Measurements from ENCODE around the gene ZBTB47. TPM values are rescaled to one million over a fixed set of nuclear protein-coding genes. Genes with fewer than 3 reads are reported as not detected.

The ZBTB47 gene
- total and polyA plus RNA-seq, 8 donors = 10.1 to 40.3 (median 23.4) TPM

- intact Hi-C loops (cut with DNase I; ENCODE audit: low total_unique reads) = no loop called here
- no peak for DNase-seq
- peak overlapping the region in 4 of 5 donors; percentile 29 to 61 (median 38) for H3K27ac ChIP-seq
- TF ChIP-seq POLR2AphosphoS5 (IDR thresholded peaks at IDR 0.05) (no peak), EP300 (IDR thresholded peaks at IDR 0.05) (no peak), CTCF (IDR thresholded peaks at IDR 0.05) (no peak), POLR2A (IDR thresholded peaks at IDR 0.05) (no peak)
- no peaks in the 10 kb centered on the region for H3K27me3 ChIP-seq
- peaks cover 0 to 24% (median 6%) of the 10 kb centered on the region in 4 donors for H3K36me3 ChIP-seq
- 24 to 44% (median 36%) methylated on average over 1 of the region's 1 CpG for WGBS, 5 donors
- no peak overlapping the region for H3K4me3 ChIP-seq
- peaks cover 5 to 87% (median 40%) of the 10 kb centered on the region in 4 donors for H3K4me1 ChIP-seq
- no peaks in the 10 kb centered on the region for H3K9me3 ChIP-seq
Observed at GRCh38 chr3:42612217-42612616, 41.3 kb upstream of the ZBTB47 start.

- H3K36me3 ChIP-seq = peaks cover 0 to 24% (median 7%) of the 10 kb centered on the region in 4 donors
- H3K27ac ChIP-seq = peak overlapping the region in 3 of 5 donors; percentile 35 to 61 (median 40)
- no peak for TF ChIP-seq CTCF (IDR thresholded peaks at IDR 0.05)
- TF ChIP-seq EP300 (IDR thresholded peaks at IDR 0.05) = no peak
- no peak for TF ChIP-seq POLR2AphosphoS5 (IDR thresholded peaks at IDR 0.05)
- TF ChIP-seq POLR2A (IDR thresholded peaks at IDR 0.05) = no peak
- WGBS, 5 donors = 85 to 90% (median 90%) methylated on average over 3 of the region's 3 CpGs
- H3K4me3 ChIP-seq = no peak overlapping the region
- H3K9me3 ChIP-seq = no peaks in the 10 kb centered on the region
- no peaks in the 10 kb centered on the region for H3K27me3 ChIP-seq
- intact Hi-C loops (cut with DNase I; ENCODE audit: low total_unique reads) = no loop called here
- peaks cover 5 to 87% (median 40%) of the 10 kb centered on the region in 4 donors for H3K4me1 ChIP-seq
- DNase-seq = no peak
Observed at GRCh38 chr3:42612928-42613327, 40.6 kb upstream of the ZBTB47 start.

- intact Hi-C loops (cut with DNase I; ENCODE audit: low total_unique reads) = no loop called here
- no peak for TF ChIP-seq POLR2A (IDR thresholded peaks at IDR 0.05)
- peak in 5 of 7 experiments; percentile 37 to 58 (median 44) for TF ChIP-seq CTCF (IDR thresholded peaks at IDR 0.05)
- Histone ChIP-seq H3K36me3 (peaks cover 0 to 25% (median 10%) of the 10 kb centered on the region in 4 donors), H3K4me3 (no peak overlapping the region), H3K27ac (peak overlapping the region in 3 of 5 donors; percentile 35 to 61 (median 40)), H3K4me1 (peaks cover 5 to 81% (median 37%) of the 10 kb centered on the region in 4 donors), H3K9me3 (no peaks in the 10 kb centered on the region), H3K27me3 (no peaks in the 10 kb centered on the region)
- WGBS, 5 donors = 57 to 85% (median 78%) methylated on average over 2 of the region's 2 CpGs
- DNase-seq = no peak
Observed at GRCh38 chr3:42613462-42613861, 40.0 kb upstream of the ZBTB47 start.

- DNase-seq = no peak
- Histone ChIP-seq H3K4me1 (peaks cover 0 to 4% (median 0%) of the 10 kb centered on the region in 4 donors), H3K27ac (no peak overlapping the region), H3K36me3 (peaks cover 52 to 90% (median 80%) of the 10 kb centered on the region in 4 donors), H3K9me3 (no peaks in the 10 kb centered on the region), H3K4me3 (no peak overlapping the region), H3K27me3 (no peaks in the 10 kb centered on the region)
- intact Hi-C loops (cut with DNase I; ENCODE audit: low total_unique reads) = no loop called here
- TF ChIP-seq POLR2A (IDR thresholded peaks at IDR 0.05) = no peak
- no peak for TF ChIP-seq CTCF (IDR thresholded peaks at IDR 0.05)
- TF ChIP-seq POLR2AphosphoS5 (IDR thresholded peaks at IDR 0.05) = no peak
- TF ChIP-seq EP300 (IDR thresholded peaks at IDR 0.05) = no peak
- 93 to 97% (median 95%) methylated on average over 2 of the region's 2 CpGs for WGBS, 5 donors
Observed at GRCh38 chr3:42631620-42632019, 21.9 kb upstream of the ZBTB47 start.

Data from stomach (tissue), 9 donors.